GM12872 (cell line): ENCODE results near the gene LAYN.

Source experiments
- CTCF ChIP-seq: IDR thresholded peaks from 3 replicates; pipeline ENCODE4 v1.5.1; 2011; ENCODE audit warnings: low read depth, mild to moderate bottlenecking, low read length, moderate library complexity; ENCODE audit not compliant: insufficient read depth

Gene LAYN

GRCh38 chr11:111598559-111598958, 58.0 kb downstream of the LAYN start:
- TF ChIP-seq CTCF = no peak

- TF ChIP-seq CTCF = no peak
Measured at GRCh38 chr11:111601636-111601978, 61.1 kb downstream of the LAYN start.

DNA sequence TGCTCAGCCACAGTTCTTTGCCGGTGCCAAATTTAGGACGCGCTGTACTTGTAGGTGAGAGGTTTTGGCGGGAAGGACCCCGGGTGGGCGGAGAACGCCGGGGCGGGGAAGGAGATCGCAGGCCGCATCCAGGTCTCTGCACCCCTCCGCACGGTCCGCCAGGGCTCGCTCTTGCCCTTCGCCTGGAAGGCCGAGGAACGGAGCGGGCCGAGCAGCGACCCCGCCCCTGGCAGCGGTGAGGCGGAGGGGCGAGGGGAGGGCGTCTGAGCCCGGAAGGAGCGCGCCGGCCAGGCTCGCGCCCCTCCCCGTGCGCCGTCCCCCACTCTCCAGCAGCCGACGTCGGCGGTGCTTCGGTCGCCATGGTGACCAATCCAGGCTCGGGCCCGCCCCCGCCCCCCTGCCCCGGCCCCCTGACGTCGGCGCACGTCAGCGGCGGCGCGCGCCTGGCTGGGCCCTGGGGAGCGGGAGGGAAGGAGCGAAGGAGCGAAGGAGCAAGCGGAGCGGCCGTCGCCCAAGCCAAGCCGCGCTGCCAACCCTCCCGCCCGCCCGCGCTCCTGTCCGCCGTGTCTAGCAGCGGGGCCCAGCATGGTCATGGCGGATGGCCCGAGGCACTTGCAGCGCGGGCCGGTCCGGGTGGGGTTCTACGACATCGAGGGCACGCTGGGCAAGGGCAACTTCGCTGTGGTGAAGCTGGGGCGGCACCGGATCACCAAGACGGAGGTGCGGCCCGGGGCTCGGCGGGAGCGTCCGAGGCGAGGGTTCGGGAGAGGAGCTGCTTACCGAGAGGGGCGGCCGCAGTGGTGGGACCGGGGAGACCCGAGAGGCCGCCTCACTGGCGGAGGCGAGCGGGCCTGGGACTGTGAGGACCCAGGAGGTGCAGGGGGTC, 61.7 kb downstream of the LAYN start, which contains the start of gene SIK2:
Gene SIK2, plus strand, starts transcription at position 471 of the 886 bp plus-strand sequence. Its CDS starts 115 bp downstream, at position 586.
- peak; percentile 96 for TF ChIP-seq CTCF

- no peak for TF ChIP-seq CTCF
Measured at GRCh38 chr11:111602865-111603610, 62.5 kb downstream of the LAYN start.

- TF ChIP-seq CTCF = no peak
Measured at GRCh38 chr11:111603611-111604130, 63.2 kb downstream of the LAYN start.

DNA sequence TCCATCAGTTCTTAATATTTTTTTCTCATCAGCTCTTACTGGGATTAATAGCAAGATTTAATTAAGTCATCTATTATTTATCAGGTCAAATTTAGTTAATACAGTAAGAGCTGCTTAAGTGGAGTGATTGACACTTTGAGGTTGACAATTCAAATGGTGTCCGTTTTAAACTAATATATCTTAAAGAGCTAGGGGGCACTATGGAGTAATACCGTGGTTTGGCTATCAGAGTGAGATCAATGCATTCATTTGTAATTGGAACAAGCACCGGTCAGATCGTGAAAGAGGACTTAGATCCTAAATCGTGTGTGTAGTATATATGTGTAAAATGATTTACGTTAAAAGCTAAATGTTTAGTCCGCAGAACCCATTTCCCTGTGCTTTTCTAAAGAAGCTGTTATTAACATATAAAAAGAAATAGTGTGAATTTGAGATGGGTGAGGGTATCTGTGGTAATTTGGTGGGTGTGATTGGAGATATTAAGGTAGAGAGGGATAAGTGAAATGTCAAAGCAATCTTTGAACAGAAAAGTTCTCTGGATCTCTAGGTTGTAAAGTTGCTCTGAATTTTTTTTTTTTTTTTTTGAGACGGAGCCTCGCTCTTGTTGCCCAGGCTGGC, 64.0 kb downstream of the LAYN start:
- peak; percentile 60 for TF ChIP-seq CTCF

DNA sequence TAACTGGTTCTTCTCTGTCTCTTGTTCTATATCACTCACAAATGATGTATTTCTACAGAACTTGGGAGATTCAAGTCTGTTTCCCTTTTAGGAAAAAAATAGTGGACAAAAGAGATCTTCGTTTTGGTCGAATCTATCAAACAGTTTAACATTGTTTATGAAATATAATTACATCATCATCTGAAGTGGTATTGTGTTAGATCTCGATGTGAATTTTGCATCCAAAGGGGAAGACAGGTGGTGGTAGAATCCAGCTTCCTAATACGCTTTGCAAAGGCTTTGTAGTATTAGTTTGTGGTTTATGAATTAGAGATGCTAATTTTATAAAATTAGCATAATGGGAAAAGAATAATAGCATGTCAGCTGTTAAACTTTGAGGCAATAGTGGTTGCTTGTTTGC, 65.2 kb downstream of the LAYN start:
- no peak for TF ChIP-seq CTCF
